ENCODE results near the gene BMERB1. TPM values are rescaled to one million over a fixed set of nuclear protein-coding genes. Genes with fewer than 3 reads are reported as not detected.
"Not testable (repeated sequence)": the region's sequence is repeated elsewhere in the genome, so short reads cannot be mapped to it uniquely, and the experiment has no call there.

Gene BMERB1
- total and polyA plus RNA-seq, 3 experiments from 2014 or later = 4.8 to 13.6 (median 13.1) TPM

GRCh38 chr16:15443753-15444152 is 9.4 kb downstream of the BMERB1 start:
- no peaks in the 10 kb centered on the region for H3K4me1 Mint-ChIP-seq
- Histone ChIP-seq H3K27ac (ENCODE audit: low read depth, low read length) (no peak overlapping the region), H3K27me3 (ENCODE audit: insufficient read depth, low read length, poor library complexity, severe bottlenecking) (no peaks in the 10 kb centered on the region), H3K4me3 (ENCODE audit: low read length) (no peak overlapping the region), H3K4me1 (ENCODE audit: insufficient read depth, low read length) (no peaks in the 10 kb centered on the region), H3K9me3 (ENCODE audit: low read length) (no peaks in the 10 kb centered on the region), H3K36me3 (ENCODE audit: insufficient read depth, low read length) (no peaks in the 10 kb centered on the region)
- no peak overlapping the region for H3K4me3 Mint-ChIP-seq
- H3K27me3 Mint-ChIP-seq = peaks cover 3 to 14% of the 10 kb centered on the region in 2 donors
- ChIA-PET CTCF (interaction anchor here (2.0 kb wide), 1 partner anchor 17 kb away, joined by 4 read pairs; no protein-coding TSS in a partner anchor), POLR2A (no interaction called here)
- H3K36me3 Mint-ChIP-seq = peaks cover 0 to 13% (median 4%) of the 10 kb centered on the region in 3 donors
- no peak for DNase-seq
- H3K9me3 Mint-ChIP-seq = peaks cover 5 to 10% (median 5%) of the 10 kb centered on the region in 5 donors
- no peak overlapping the region for H3K27ac Mint-ChIP-seq

- DNase-seq = no peak
- Mint-ChIP-seq H3K27me3 (peaks cover 3 to 14% of the 10 kb centered on the region in 2 donors), H3K9me3 (peaks cover 5 to 10% (median 5%) of the 10 kb centered on the region in 5 donors), H3K4me1 (no peaks in the 10 kb centered on the region), H3K27ac (no peak overlapping the region), H3K36me3 (peaks cover 0 to 13% (median 4%) of the 10 kb centered on the region in 3 donors), H3K4me3 (no peak overlapping the region)
- H3K9me3 ChIP-seq (ENCODE audit: low read length) = no peaks in the 10 kb centered on the region
- H3K36me3 ChIP-seq (ENCODE audit: insufficient read depth, low read length) = no peaks in the 10 kb centered on the region
- H3K27ac ChIP-seq (ENCODE audit: low read depth, low read length) = no peak overlapping the region
- ChIA-PET POLR2A (no interaction called here), CTCF (interaction anchor here (2.0 kb wide), 1 partner anchor 18 kb away, joined by 4 read pairs; no protein-coding TSS in a partner anchor)
- no peaks in the 10 kb centered on the region for H3K4me1 ChIP-seq (ENCODE audit: insufficient read depth, low read length)
- no peaks in the 10 kb centered on the region for H3K27me3 ChIP-seq (ENCODE audit: insufficient read depth, low read length, poor library complexity, severe bottlenecking)
- H3K4me3 ChIP-seq (ENCODE audit: low read length) = no peak overlapping the region
Measured at GRCh38 chr16:15444264-15444663, 9.9 kb downstream of the BMERB1 start.

- H3K4me1 ChIP-seq (ENCODE audit: insufficient read depth, low read length) = no peaks in the 10 kb centered on the region
- no peaks in the 10 kb centered on the region for H3K36me3 ChIP-seq (ENCODE audit: insufficient read depth, low read length)
- POLR2A ChIA-PET = no interaction called here
- no peaks in the 10 kb centered on the region for H3K4me1 Mint-ChIP-seq
- H3K27me3 ChIP-seq (ENCODE audit: insufficient read depth, low read length, poor library complexity, severe bottlenecking) = no peaks in the 10 kb centered on the region
- no peak overlapping the region for H3K27ac ChIP-seq (ENCODE audit: low read depth, low read length)
- H3K9me3 ChIP-seq (ENCODE audit: low read length) = no peaks in the 10 kb centered on the region
- no peak overlapping the region for H3K4me3 ChIP-seq (ENCODE audit: low read length)
- no peak overlapping the region for H3K4me3 Mint-ChIP-seq
- H3K36me3 Mint-ChIP-seq = peaks cover 0 to 13% (median 4%) of the 10 kb centered on the region in 3 donors
- H3K27me3 Mint-ChIP-seq = peaks cover 3 to 14% of the 10 kb centered on the region in 2 donors
- no peak for DNase-seq
- H3K9me3 Mint-ChIP-seq = peaks cover 5 to 10% (median 5%) of the 10 kb centered on the region in 5 donors
- H3K27ac Mint-ChIP-seq = no peak overlapping the region
- CTCF ChIA-PET = interaction anchor here (2.0 kb wide), 1 partner anchor 19 kb away, joined by 4 read pairs; no protein-coding TSS in a partner anchor
Measured at GRCh38 chr16:15445450-15445849, 11.1 kb downstream of the BMERB1 start.

DNA sequence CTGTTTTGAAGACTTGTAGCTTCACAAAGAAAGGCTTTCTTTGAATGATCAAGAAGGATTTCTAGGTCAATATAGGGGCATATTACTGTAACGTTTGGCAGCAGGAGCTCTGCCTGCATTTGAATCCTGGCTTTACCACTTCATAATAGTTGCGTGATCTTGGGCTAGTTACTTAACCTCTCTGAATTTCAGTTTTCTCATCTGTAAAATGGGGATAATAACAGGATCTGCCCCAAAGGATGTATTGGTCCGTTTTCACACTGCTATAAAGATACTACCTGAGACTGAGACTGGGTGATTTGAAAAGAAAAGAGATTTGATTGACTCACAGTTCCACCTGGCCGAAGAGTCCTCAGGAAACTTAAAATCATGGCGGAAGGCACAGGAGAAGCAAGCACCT is 12.5 kb downstream of the BMERB1 start:
- Mint-ChIP-seq H3K4me1 (no peaks in the 10 kb centered on the region), H3K27ac (no peak overlapping the region), H3K9me3 (peaks cover 5 to 10% (median 5%) of the 10 kb centered on the region in 5 donors), H3K4me3 (no peak overlapping the region), H3K27me3 (peaks cover 3 to 11% of the 10 kb centered on the region in 2 donors), H3K36me3 (peaks cover 0 to 13% (median 4%) of the 10 kb centered on the region in 3 donors)
- ChIA-PET POLR2A (no interaction called here), CTCF (no interaction called here)
- no peak for DNase-seq
- H3K4me1 ChIP-seq (ENCODE audit: insufficient read depth, low read length) = no peaks in the 10 kb centered on the region
- no peak overlapping the region for H3K4me3 ChIP-seq (ENCODE audit: low read length)
- no peaks in the 10 kb centered on the region for H3K36me3 ChIP-seq (ENCODE audit: insufficient read depth, low read length)
- no peaks in the 10 kb centered on the region for H3K9me3 ChIP-seq (ENCODE audit: low read length)
- H3K27me3 ChIP-seq (ENCODE audit: insufficient read depth, low read length, poor library complexity, severe bottlenecking) = no peaks in the 10 kb centered on the region
- no peak overlapping the region for H3K27ac ChIP-seq (ENCODE audit: low read depth, low read length)

DNA sequence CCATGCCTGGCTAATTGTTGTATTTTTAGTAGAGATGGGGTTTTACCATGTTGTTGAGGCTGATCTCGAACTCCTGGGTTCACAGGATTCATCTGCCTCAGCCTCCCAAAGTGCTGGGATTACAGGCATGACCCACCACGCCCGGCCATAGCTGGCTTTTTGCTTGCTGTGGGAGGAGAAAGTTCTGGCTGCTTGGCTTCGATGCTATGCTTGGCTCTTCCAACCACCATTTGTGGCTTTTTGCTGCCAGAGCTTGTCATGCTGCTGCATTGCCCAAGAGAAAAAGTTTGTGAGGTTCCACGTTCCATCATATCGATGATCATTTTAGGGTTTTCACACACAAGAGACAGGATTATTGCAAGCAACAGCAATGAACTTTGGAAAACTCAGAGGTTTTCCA is 16.2 kb downstream of the BMERB1 start:
- peaks cover 0 to 4% (median 2%) of the 10 kb centered on the region in 3 donors for H3K36me3 Mint-ChIP-seq
- H3K4me3 ChIP-seq (ENCODE audit: low read length) = no peak overlapping the region

DNA sequence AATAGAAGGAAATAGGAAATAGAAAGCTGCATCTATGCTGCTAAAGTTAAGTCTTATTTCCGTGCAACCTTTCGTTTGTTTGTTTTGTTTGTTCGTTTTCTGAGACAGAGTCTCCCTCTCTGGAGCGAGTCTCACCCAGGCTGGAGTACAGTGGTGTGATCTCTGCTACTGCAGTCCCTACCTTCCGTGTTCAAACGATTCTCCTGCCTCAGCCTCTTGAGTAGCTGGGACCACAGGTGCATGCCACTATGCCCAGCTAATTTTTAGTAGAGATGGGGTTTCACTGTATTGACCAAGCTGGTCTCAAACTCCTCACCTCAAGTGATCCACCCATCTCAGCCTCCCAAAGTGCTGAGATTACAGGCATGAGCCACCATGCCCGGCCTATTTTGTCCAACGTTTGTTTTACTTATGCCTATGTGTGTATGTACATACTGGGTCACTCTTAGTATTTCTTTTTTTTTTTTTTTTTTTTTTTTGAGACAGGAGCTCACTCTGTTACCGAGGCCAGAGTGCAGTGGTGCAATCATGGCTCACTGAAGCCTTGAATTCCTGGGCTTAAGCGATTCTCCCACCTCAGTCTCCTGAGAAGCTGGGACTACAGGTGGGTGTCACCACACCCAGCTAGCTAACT is 16.8 kb downstream of the BMERB1 start:
- POLR2A ChIA-PET = no interaction called here
- no peaks in the 10 kb centered on the region for H3K9me3 ChIP-seq (ENCODE audit: low read length)
- no peaks in the 10 kb centered on the region for H3K36me3 ChIP-seq (ENCODE audit: insufficient read depth, low read length)
- Mint-ChIP-seq H3K4me3 (no peak overlapping the region), H3K36me3 (peaks cover 0 to 4% (median 2%) of the 10 kb centered on the region in 3 donors), H3K27ac (no peak overlapping the region), H3K4me1 (no peaks in the 10 kb centered on the region), H3K9me3 (peaks cover 0 to under 1% (median 0%) of the 10 kb centered on the region in 5 donors), H3K27me3 (peaks cover 3 to 14% of the 10 kb centered on the region in 2 donors)
- CTCF ChIA-PET = no interaction called here
- no peaks in the 10 kb centered on the region for H3K4me1 ChIP-seq (ENCODE audit: insufficient read depth, low read length)
- H3K27me3 ChIP-seq (ENCODE audit: insufficient read depth, low read length, poor library complexity, severe bottlenecking) = no peaks in the 10 kb centered on the region
- no peak overlapping the region for H3K27ac ChIP-seq (ENCODE audit: low read depth, low read length)
- DNase-seq = no peak
- H3K4me3 ChIP-seq (ENCODE audit: low read length) = no peak overlapping the region

More for the DNA sequence above, 16.2 kb downstream of the BMERB1 start:
- Mint-ChIP-seq H3K4me1 (no peaks in the 10 kb centered on the region), H3K27ac (no peak overlapping the region), H3K4me3 (no peak overlapping the region), H3K27me3 (peaks cover 3 to 15% of the 10 kb centered on the region in 2 donors), H3K9me3 (peaks cover 0 to 3% (median 2%) of the 10 kb centered on the region in 5 donors)
- Histone ChIP-seq H3K4me1 (ENCODE audit: insufficient read depth, low read length) (no peaks in the 10 kb centered on the region), H3K27ac (ENCODE audit: low read depth, low read length) (no peak overlapping the region), H3K27me3 (ENCODE audit: insufficient read depth, low read length, poor library complexity, severe bottlenecking) (no peaks in the 10 kb centered on the region), H3K36me3 (ENCODE audit: insufficient read depth, low read length) (no peaks in the 10 kb centered on the region), H3K9me3 (ENCODE audit: low read length) (no peaks in the 10 kb centered on the region)
- DNase-seq = no peak
- CTCF ChIA-PET = no interaction called here
- POLR2A ChIA-PET = no interaction called here

DNA sequence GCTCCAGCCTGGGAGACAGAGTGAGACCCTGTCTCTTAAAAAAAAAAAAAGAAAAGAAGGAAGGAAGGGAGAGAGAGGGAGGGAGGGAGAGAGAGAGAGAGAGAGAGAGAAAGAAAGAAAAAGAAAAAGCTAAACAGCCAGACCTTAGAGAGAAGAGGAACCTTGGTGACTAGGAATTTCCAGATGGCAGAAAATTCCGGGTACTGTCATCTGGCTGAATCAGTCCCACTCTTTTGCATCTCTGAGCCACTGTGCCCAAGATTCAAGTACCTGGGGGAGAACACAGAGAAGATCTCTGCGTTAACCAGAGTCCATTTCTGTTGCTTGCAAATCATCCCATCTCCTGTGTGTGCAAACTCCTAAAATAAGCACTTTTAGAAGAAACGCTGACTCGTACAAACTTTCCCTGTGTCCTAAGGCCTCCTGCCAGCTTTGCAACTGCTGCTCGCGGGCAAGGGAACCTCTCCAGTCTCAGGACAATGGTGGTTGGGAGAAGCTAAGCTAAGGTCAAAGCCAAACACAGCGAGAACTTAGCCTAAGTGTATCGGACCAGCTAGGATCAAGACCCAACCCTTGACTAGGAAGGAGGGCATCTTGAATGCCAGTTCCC is 18.0 kb downstream of the BMERB1 start:
- no peaks in the 10 kb centered on the region for H3K9me3 ChIP-seq (ENCODE audit: low read length)
- Mint-ChIP-seq H3K4me3 (no peak overlapping the region), H3K36me3 (peaks cover 0 to 3% (median 2%) of the 10 kb centered on the region in 3 donors), H3K27ac (no peak overlapping the region), H3K9me3 (no peaks in the 10 kb centered on the region), H3K27me3 (peaks cover 3 to 15% of the 10 kb centered on the region in 2 donors), H3K4me1 (no peaks in the 10 kb centered on the region)
- no peaks in the 10 kb centered on the region for H3K4me1 ChIP-seq (ENCODE audit: insufficient read depth, low read length)
- H3K27me3 ChIP-seq (ENCODE audit: insufficient read depth, low read length, poor library complexity, severe bottlenecking) = no peaks in the 10 kb centered on the region
- H3K36me3 ChIP-seq (ENCODE audit: insufficient read depth, low read length) = no peaks in the 10 kb centered on the region
- no peak for DNase-seq
- ChIA-PET POLR2A (no interaction called here), CTCF (no interaction called here)
- no peak overlapping the region for H3K27ac ChIP-seq (ENCODE audit: low read depth, low read length)
- no peak overlapping the region for H3K4me3 ChIP-seq (ENCODE audit: low read length)

DNA sequence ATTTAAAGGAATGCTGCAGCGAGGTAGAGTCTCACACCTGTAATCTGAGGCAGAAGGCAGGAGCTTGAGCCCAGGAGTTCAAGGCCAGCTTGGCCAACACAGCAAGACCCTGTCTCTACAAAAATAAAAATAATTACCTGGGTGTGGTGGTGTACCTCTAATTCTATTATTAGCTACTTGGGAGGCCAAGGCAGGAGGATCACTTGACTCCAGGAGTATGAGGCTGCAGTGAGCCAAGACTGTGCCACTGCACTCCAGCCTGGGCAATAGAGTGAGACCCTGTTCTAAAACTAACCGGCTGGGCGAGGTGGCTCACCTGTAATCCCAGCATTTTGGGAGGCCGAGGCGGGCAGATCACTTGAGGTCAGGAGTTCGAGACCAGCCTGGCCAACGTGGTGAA is 18.9 kb downstream of the BMERB1 start:
- H3K4me1 Mint-ChIP-seq; H3K4me1 ChIP-seq (ENCODE audit: insufficient read depth, low read length); H3K36me3 ChIP-seq (ENCODE audit: insufficient read depth, low read length); H3K4me3 Mint-ChIP-seq; CTCF ChIA-PET; H3K27ac Mint-ChIP-seq; H3K36me3 Mint-ChIP-seq; H3K4me3 ChIP-seq (ENCODE audit: low read length); POLR2A ChIA-PET; H3K9me3 ChIP-seq (ENCODE audit: low read length); DNase-seq; H3K27ac ChIP-seq (ENCODE audit: low read depth, low read length); H3K27me3 ChIP-seq (ENCODE audit: insufficient read depth, low read length, poor library complexity, severe bottlenecking); H3K9me3 Mint-ChIP-seq: not testable (repeated sequence)
- peaks cover 0 to 21% of the 10 kb centered on the region in 2 donors for H3K27me3 Mint-ChIP-seq
